ENCODE measurements around the gene FCN2. TPM values are rescaled to one million over a fixed set of nuclear protein-coding genes. Genes with fewer than 3 reads are reported as not detected.
A peak's percentile ranks its signal among the peaks of the same experiment; 100 is the strongest.

FCN2 gene
- total RNA-seq, 1 donor from 2014 or later, result not detected

DNA sequence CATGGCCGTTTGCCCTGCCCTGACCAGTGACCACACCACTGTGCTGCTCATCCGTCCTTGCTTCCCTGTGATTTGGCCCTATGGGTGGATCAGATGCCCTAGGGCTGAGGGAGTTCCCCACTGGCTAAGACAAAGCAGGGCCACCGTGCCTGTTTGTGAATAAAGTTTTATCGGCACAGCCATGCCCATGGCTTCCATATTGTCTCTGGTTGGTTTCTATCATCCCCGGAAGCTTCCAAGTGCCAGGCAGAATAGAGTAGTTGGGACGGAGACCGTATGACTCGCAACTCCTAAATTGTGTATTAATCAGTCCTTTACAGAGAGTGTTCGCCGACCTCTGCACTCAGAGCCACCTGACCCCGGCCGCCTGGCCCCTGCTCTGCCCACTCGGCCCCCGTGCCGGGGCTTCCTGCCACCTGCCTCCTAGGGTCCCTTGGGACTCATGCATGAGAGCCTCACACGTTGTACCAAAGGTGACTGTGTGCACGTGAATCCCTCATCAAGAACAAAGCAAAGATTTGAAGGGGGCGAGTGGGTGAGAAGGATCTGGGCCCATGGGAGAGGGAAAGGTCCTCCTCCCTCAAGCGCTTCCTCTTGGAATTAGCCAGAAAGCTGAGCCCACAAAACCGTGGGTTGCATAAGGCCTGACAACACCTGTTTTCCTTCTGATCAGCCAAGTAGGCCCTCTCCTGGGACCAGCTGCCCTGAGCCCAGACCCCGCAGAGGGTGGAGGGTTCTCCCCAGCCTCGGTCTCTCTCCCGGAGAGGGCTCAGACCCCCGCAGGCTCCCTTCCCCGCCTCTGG is 11.7 kb upstream of the FCN2 start:
- DNase-seq (ENCODE audit: low read depth in 2 of 2), result no peak

DNA sequence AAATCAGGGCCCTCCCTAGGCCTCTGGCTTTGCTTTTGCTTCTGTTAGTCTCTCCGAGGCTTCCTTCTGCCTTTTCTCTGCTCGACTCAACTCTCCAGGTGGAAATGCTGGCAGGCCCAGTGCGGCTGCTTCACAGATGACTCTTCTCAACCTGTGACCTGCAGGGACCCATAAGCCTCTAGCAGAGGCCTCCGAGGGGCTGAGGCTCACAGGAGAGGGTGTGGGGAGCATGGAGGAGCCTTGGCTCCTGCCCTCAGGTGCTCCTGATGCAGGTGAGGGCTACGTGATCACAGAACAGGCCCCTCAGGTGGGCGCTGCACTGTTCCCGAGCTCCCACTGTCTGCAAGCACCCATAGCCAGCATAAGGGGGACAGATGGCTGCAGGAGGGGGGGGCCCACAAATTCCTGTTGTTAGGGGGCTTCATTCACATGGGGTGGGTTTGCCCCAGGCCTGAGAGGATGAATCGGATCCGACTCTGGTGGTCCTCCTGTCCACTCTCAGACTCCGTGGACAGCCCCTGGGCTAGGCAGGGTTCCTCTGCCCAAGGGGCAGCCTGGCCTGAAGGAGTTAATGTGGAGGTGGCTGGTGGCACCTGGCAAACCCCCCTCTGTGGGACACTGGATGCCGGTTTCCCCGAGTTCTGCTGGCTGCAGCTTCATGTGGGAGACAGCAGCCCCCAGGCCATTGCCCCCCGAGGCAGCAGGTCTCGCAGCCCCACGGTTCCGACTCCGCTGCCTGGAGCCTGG is 10.9 kb upstream of the FCN2 start:
- DNase-seq (ENCODE audit: low read depth in 2 of 2), result no peak

DNA sequence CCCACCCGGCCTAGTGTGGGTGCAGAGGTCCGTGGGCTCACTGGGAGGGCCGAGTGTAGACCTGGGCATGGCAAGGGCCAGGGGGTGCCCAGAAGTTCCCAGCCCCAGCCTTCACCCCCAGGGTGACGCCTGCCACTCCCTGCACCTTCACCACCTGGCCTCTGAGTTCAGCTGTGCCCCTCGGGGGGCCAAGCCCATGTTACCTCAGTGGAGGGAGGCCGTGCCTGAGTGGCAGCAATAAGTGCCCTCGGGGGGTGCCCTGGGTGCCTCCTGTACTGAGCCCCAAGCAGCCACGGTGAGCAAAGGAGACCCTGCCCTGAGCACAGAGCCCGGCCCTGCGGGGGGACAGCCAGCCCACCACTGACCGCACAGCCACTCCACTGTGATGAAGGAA is 10.3 kb upstream of the FCN2 start:
- no peak for DNase-seq (ENCODE audit: low read depth in 2 of 2)

DNA sequence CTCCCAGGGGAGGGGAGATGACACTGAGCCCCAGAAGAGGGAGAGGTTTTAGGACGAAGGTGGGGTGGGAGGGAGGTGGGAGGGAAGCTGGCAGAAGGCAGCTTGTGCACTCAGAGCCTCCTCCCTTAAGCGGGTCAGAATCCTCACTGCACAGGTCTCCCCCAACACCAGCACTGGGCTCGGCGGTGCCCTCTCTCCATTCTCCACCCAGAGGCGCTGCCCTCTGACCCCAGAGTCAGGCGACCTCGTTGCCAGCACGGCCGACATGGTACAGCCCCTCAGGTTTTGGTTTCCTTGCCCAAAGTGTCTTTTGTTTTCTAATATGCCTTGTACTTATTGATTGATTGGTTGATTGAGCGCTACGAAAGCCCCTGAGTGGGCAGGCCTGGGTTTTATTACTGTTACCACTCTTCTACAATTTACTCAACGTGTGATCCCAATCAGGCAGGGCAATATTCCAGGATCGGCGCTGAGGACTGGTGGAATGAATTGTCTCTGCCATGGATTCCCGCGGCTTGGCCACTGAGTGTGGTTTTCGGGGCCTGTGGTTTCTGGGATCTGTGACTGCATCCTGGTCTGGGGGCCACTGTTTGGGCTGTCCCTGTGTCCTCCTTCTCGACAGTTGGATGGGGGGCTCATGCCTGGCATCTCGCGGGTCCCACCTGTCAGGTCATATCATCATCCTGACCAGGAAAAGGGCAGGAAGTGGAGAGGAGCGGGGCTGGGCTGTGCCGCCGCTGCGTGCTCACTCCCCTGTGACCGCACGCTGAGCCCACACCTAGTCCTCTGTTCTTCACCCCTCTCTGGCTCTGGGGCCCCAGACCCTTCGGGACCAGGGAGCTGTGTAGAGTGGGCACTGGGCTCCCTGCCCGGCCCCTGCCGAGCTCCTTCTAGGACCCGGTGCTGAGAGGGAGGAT is 9.6 kb upstream of the FCN2 start:
- no peak for DNase-seq (ENCODE audit: low read depth in 2 of 2)

DNA sequence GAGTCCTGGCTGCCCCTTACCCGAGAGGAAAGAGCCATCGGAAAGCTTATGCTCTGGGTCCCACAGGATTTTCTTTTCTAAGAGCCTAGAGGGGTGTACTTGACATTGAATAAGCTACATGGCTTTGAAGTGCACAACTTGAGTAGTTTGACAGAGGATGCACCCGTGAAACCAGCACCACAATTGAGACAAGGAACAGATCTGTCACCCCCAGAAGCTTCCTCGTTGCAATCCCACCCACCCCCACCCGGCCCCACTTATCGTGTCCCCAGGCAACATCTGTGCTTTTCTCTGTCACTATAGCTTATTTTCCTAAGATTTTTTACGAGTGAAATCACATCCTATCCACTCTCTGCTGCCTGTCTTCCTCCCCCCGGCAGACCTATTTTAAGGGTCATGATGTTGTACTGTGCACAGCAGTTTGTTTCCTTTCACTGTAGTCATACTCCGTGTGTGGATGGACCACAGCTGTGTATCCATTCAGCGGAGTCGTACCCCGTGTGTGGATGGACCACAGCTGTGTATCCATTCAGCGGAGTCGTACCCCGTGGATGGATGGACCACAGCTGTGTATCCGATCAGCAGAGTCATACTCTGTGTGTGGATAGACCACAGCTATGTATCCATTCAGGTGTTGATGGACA is 8.8 kb upstream of the FCN2 start:
- peak in 1 of 2 donors; percentile 5 for DNase-seq (ENCODE audit: low read depth in 2 of 2)

DNA sequence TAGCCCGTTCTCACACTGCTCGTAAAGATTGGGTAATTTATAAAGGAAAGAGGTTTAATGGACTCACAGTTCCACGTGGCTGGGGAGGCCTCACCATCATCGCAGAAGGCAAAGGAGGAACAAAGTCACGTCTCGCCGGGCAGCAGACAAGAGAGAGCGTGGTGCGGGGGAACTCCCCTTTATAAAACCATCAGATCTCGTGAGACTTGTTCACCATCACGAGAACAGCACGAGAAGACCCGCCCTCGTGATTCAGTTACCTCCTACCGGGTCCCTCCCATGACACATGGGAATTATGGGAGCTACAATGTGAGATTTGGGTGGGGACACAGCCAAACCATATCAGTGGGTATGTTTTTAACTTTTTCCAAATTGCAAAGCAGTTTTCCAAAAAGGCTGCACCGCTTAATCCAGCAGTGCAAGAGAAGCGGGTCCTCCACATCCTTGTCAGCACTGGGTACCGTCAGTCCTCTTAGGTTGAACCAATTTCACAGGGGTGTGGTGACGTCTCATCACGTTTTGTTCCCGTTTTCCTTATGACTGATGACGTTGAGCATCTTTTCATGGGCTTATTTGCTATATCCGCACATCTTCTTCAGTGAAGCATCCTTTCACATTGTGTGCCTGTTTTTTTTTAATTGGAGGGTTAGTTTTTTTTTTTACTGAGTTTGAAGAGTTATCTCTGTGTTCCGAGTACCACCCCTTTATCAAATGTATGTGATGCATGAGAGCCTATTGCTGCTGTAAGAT is 8.0 kb upstream of the FCN2 start:
- DNase-seq (ENCODE audit: low read depth in 2 of 2), result no peak

DNA sequence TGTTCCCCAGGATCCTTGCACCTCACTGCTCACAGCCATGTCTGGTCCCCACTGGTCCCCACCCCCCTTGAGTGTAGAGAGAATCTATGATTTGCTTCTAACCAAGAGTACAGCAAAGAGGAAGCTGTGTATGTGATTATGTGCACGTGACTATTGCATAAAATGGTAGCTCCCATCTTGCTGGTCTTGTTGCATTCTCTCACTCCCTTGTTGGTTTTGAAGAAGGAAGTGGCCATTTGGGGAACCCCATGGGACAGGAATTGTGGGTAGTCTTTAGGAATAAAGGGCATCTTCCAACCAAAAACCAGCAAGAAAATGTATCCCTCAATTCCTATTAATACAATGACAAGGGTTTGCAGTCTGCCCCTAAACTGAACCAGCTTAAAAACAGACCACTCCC is 5.2 kb upstream of the FCN2 start:
- DNase-seq (ENCODE audit: low read depth in 2 of 2), result no peak

DNA sequence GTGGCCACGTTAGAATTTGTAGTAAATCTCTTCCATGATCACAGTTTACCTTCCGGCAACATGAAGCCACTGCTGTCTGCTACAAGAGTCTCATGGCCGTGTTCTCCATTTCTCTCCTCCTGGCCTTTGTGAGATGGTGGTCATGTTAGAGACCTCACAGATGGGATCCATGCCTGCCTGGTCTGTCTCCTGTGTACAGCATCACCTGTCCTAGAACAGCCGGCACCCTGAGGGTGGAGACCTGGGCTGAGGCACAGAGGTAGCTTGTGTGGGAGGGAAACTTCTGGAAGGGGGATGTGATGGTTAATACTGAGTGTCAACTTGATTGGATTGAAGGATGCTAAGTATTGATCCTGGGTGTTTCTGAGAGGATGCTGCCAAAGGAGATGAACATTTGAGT is 3.1 kb upstream of the FCN2 start:
- no peak for DNase-seq (ENCODE audit: low read depth in 2 of 2)

DNA sequence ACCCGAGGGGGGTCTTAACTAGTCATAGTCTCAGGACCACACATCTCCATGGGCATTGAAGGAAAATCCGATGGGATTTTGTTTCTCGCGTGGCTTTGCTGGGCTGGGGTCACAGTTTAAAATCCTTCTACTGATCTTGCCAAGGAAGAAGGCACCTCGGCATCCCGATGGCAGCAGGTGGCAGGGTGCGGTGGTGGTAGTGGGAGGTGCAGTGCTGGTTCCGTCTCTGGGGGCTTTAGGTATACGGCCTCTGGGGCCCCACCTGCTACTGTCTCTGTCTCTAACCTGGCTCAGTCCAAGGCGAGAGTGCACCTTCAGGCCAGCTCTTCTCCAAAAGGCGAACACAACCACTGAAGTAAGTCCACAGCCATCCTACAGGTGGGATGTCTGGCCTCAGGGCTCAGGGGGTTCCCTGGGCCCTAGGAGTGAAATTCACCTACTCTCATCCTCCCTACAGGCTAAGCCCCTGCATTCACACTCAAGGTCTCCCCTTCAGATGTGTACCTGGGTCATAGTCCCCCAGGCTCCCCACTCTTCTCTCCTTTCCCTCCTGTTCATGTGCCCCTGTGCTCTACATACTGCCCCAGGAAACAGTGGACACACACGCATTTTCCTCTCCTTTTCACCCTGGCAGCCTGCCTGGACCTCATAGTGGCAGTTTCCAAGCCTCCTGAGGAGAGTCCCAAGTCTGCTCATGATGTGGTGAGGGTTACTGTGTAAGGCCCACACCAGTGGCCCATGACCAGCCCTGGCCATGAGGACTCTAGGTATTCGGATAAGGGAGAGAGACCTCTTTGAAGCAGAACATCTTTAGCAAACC is 736 bp upstream of the FCN2 start:
- DNase-seq (ENCODE audit: low read depth in 2 of 2), result no peak

DNA sequence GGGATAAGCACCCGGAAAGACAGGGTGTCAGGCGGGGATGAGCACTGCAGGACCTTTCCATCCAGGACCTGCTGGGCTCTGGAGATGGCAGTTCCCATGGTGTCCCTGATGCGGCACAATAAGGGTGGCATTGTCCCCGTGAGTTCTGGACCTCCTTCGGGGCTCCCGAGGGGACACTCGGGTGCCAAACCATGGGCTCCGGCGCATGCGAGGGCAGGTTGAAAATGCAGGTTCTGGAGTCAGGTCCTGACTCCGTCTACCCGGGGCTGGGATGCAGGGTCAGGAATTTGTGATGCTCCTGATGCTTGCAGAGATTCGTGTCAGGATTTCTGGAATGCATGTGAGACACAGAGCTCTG is 682 bp downstream of the FCN2 start:
- DNase-seq (ENCODE audit: low read depth in 2 of 2), result no peak

DNA sequence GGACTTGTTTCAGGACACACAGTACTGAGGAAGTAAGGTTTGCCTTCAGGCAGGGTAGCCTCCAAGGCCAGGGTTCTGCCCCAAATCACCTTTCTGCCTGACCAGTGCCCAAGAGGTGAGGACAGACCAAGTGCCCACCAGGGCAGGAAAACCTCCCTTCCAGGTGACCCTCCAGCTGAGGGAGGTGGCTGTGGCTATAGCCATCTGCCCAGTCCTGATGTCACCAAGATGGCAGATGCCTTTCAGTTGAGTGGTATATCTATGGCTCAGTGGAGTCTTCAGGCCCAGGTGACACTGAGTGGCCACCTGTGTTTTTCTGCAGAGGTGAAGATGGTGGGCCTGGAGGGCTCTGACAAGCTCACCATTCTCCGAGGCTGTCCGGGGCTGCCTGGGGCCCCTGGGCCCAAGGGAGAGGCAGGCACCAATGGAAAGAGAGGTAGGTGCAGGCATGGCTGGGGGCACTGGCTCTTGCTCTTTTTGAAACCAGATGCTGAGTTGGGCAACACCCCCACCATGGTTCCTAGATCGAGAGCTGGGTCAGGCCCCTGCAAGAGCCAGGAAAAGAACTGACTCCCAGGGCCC is 1.7 kb downstream of the FCN2 start:
- DNase-seq (ENCODE audit: low read depth in 2 of 2), result no peak

DNA sequence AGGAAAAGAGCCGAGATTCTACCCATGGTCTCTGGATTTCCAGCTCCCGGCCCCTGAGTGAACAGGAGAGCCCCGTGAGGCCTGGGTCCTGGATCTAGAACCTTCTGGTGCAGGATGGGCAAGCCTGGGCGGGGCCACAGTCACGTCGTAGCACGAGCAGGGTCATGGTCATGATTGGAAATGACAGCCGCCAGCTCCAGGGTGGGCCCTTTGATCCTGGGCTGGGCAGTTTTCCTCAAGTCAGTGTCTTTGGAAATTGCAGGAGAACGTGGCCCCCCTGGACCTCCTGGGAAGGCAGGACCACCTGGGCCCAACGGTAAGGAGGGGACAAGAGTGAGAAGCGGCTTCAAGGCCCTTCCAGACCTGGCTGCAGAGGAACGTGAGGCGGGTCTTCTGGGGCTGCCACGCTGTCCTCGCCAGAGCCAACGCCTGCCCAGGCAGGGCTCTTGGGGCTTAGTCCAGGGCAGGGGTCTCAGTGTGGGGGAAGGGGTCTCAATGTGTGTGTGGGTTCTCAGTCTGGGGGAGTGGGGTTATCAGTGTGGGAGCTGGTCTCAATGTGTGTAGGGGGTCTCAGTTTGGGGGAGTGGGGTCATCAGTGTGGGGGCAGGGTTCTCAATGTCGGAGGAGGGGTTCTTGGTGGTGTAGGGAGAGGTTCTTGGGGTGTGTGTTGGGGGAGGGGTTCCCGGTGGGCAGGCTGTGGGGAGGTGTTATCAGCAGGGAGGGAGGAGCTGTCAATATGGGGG is 2.6 kb downstream of the FCN2 start:
- no peak for DNase-seq (ENCODE audit: low read depth in 2 of 2)

DNA sequence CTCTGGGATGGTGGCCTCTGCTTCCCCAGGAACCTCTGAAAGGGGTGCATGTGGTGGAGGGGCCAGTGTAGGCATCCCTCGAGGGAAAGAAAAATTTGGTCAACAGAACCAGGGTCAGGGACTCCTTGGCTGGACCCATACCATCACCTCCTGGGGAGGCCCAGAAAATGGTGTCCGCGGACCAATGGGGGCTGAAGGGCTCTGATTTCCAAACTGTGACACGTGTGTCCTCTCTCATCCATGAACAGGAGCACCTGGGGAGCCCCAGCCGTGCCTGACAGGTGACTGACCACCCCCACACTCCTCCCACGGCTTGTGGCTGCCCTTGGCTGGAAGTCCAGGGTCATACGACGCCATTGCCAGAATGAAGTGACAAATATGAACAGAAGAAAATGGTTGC is 3.9 kb downstream of the FCN2 start:
- DNase-seq (ENCODE audit: low read depth in 2 of 2), result no peak

DNA sequence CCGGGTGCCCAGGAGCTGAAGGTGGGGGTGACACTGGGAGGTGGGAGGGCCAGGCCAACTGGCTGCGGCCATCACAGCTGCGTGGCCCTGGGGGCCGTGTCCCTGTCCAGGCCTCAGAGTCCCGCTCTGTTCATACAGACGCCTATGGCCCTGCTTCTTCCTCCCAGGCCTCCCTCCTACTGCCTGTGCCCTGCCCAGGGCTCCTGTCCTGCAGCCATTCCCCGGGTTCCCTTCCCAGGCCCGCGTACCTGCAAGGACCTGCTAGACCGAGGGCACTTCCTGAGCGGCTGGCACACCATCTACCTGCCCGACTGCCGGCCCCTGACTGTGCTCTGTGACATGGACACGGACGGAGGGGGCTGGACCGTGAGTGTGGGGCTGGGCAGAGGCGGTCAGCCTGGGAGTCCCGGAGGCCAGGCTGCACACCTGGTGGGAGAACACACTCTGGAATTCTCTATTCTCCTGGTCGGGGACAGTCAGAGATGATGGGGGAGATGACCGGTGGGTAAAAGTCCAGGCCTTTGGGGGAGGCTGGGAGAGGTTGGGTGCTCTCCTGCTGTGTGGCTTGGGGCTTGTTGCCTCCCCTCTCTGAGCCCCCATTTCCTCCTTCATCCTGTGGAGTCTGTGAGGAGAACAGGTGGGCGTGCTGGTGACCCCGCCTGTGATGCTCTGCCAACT is 4.5 kb downstream of the FCN2 start:
- no peak for DNase-seq (ENCODE audit: low read depth in 2 of 2)

DNA sequence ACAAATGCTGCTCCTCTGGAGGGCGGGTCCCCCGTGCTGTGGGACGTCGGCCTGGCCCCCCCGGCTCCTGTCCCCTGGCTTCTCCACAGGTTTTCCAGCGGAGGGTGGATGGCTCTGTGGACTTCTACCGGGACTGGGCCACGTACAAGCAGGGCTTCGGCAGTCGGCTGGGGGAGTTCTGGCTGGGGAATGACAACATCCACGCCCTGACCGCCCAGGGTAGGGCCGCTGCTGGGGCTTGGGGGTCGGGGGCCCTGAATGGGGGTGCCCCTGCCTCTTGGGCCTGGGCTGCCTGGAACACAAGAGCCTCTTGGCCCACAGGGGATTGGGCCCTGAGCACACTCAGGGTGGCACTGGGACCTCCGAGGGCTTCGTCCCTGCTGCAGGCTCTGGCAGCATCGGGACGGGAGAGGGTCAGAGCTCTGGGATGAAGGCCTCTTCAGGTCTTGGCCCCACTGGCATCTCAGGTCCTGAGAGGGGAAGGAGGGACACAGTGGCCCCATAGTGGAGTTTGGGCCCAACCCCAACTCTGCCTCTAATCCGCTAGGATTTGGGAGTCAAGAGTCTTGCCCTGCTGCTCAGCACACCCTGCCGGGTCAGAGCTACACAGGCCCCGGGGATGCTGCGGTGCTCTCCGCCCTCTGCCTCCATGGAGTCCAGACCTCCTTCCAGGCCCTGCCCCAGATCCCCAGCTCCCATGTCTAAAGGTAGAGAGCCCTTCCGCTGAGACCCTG is 5.2 kb downstream of the FCN2 start:
- DNase-seq (ENCODE audit: low read depth in 2 of 2), result no peak

DNA sequence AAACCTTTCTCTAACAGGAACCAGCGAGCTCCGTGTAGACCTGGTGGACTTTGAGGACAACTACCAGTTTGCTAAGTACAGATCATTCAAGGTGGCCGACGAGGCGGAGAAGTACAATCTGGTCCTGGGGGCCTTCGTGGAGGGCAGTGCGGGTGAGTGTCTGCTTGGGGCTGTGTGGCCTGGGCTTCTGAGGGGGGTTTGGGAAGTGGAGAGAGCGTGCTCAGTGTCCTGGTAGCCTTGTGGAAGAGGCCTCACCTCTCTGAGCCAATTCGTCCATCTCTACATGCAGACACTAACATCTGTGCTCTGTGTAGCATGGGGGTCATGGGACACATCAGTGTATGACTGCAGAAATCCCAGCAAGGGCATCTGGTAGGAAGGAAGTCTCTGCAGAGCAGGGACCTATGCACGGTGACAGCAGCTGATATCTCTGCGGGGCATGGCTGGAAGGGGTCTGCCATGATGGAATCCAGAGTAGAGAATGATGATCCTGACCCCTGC is 5.9 kb downstream of the FCN2 start:
- DNase-seq (ENCODE audit: low read depth in 2 of 2), result no peak

DNA sequence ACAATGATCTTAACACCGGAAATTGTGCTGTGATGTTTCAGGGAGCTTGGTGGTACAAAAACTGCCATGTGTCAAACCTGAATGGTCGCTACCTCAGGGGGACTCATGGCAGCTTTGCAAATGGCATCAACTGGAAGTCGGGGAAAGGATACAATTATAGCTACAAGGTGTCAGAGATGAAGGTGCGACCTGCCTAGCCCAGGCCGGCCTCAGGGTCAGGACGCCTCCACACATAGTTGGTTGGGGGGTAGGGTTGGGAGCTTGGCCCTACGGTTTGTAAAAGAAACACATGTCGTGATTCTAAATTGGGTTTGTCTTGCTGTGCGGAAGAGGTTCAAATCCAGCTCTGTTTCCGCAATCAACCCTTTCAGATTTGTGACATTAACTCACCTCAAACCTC is 6.6 kb downstream of the FCN2 start:
- no peak for DNase-seq (ENCODE audit: low read depth in 2 of 2)

Data from dermis microvascular lymphatic vessel endothelial cell (primary cell).